SU-DHL-6 (cell line): ENCODE measurements around the gene FOXO3.

Source experiments
- H2AFZ ChIP-seq: fragments of 200-600 bp; sonication (generic); 2 replicates; pipeline ENCODE4 v1.6.1; 2014; ENCODE audit warnings: low read depth, mild to moderate bottlenecking, moderate library complexity, mixed read lengths, antibody characterized with exemption, low read length; ENCODE audit not compliant: severe bottlenecking
- H3F3A ChIP-seq: fragments of 200-600 bp; shearing (Covaris generic); 2 replicates; pipeline ENCODE4 v1.6.0; 2016; ENCODE audit warnings: antibody characterized with exemption, mild to moderate bottlenecking; ENCODE audit not compliant: insufficient read depth
- H3K27ac ChIP-seq: fragments of 200-600 bp; sonication (generic); 2 replicates; pipeline ENCODE4 v1.5.1; 2016; ENCODE audit warnings: low read depth, mild to moderate bottlenecking, low read length, moderate library complexity, mixed read lengths
- H3K27me3 ChIP-seq: fragments of 200-600 bp; sonication (generic), shearing (Covaris generic); 2 replicates; pipeline ENCODE4 v1.6.0; 2014; ENCODE audit warnings: mild to moderate bottlenecking, low read length
- H3K36me3 ChIP-seq: fragments of 200-600 bp; sonication (generic); 2 replicates; pipeline ENCODE4 v1.6.1; 2014; ENCODE audit warnings: mild to moderate bottlenecking, low read length, mixed read lengths
- H3K4me2 ChIP-seq: fragments of 300-600, 200-600 bp; shearing (Covaris generic), sonication (generic); 2 replicates; pipeline ENCODE4 v1.6.0; 2014; ENCODE audit warnings: low read length, low read depth, mild to moderate bottlenecking; ENCODE audit not compliant: poor library complexity, severe bottlenecking
- H3K4me3 ChIP-seq: fragments of 200-600 bp; sonication (generic); 2 replicates; pipeline ENCODE4 v1.5.1; 2014; ENCODE audit warnings: antibody characterized with exemption, low read length, mild to moderate bottlenecking, mixed read lengths; ENCODE audit not compliant: insufficient read depth, poor library complexity, severe bottlenecking
- H3K79me2 ChIP-seq: fragments of 200-600 bp; sonication (generic); 2 replicates; pipeline ENCODE4 v1.6.1; 2014; ENCODE audit warnings: mild to moderate bottlenecking, low read length, moderate library complexity; ENCODE audit not compliant: insufficient read depth
- H3K9ac ChIP-seq: fragments of 200-600 bp; sonication (generic); 2 replicates; pipeline ENCODE4 v1.7.0; 2014; ENCODE audit warnings: mild to moderate bottlenecking, low read length
- H3K9me2 ChIP-seq: fragments of 200-600 bp; sonication (generic); replicated peaks from 2 replicates; pipeline ENCODE4 v1.6.1; 2014; ENCODE audit warnings: low read length; ENCODE audit not compliant: insufficient read depth
- H3K9me3 ChIP-seq: fragments of 200-600 bp; sonication (generic); 2 replicates; pipeline ENCODE4 v1.6.1; 2014; ENCODE audit warnings: low read length, mixed read lengths; ENCODE audit not compliant: insufficient read depth
- H4K20me1 ChIP-seq: fragments of 200-600 bp; sonication (generic); 2 replicates; pipeline ENCODE4 v1.6.1; 2014; ENCODE audit warnings: low read depth, mild to moderate bottlenecking, antibody characterized with exemption, low read length, moderate library complexity, mixed read lengths
- EZH2phosphoT487 ChIP-seq: fragments of 200-600 bp; sonication (generic), shearing (Covaris generic); conservative IDR thresholded peaks from 2 replicates; pipeline ENCODE4 v1.6.1; 2018; ENCODE audit warnings: mild to moderate bottlenecking, antibody characterized with exemption, low read length, moderate library complexity, mixed read lengths
- TF ChIP-seq, protein P1 (sequence below): fragments of 200-600 bp; sonication (generic); IDR thresholded peaks from one replicate; pipeline ENCODE4 v1.5.1; 2017; ENCODE audit warnings: antibody characterized with exemption, mild to moderate bottlenecking, low read length, moderate library complexity; ENCODE audit not compliant: insufficient read depth, poor library complexity, severe bottlenecking

Gene FOXO3

DNA sequence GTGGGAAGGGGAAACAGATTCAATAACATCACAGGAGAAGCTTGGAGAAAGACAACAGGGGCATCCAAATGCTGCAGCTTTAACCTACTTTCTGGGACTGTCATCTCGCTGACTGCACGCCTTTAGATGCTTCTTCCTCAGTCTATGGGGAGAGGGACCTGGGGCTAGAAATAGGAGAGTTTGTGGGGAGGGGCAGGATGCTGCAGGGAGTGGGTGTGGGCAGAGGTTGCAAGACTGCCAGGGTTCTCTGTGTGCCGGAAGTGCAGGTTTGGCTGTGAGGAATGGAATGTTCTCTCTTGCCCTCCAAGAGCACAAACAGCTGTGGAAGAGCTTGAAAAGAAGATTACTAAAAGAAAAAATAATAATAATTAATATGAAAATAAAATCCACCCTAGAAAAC is 93.2 kb downstream of the FOXO3 start:
- no peaks in the 10 kb centered on the region for H3K36me3 ChIP-seq
- no peak overlapping the region for H2AFZ ChIP-seq
- H3K9me3 ChIP-seq, result no peaks in the 10 kb centered on the region
- no peak overlapping the region for H3K9ac ChIP-seq
- H4K20me1 ChIP-seq, result no peaks in the 10 kb centered on the region
- no peaks in the 10 kb centered on the region for H3F3A ChIP-seq
- no peaks in the 10 kb centered on the region for H3K27me3 ChIP-seq
- no peak overlapping the region for H3K4me2 ChIP-seq
- TF ChIP-seq EZH2phosphoT487, result no peak
- TF ChIP-seq, protein P1, sequence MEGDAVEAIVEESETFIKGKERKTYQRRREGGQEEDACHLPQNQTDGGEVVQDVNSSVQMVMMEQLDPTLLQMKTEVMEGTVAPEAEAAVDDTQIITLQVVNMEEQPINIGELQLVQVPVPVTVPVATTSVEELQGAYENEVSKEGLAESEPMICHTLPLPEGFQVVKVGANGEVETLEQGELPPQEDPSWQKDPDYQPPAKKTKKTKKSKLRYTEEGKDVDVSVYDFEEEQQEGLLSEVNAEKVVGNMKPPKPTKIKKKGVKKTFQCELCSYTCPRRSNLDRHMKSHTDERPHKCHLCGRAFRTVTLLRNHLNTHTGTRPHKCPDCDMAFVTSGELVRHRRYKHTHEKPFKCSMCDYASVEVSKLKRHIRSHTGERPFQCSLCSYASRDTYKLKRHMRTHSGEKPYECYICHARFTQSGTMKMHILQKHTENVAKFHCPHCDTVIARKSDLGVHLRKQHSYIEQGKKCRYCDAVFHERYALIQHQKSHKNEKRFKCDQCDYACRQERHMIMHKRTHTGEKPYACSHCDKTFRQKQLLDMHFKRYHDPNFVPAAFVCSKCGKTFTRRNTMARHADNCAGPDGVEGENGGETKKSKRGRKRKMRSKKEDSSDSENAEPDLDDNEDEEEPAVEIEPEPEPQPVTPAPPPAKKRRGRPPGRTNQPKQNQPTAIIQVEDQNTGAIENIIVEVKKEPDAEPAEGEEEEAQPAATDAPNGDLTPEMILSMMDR, result no peak
- no peaks in the 10 kb centered on the region for H3K9me2 ChIP-seq
- H3K4me3 ChIP-seq, result no peak overlapping the region
- no peaks in the 10 kb centered on the region for H3K79me2 ChIP-seq
- H3K27ac ChIP-seq, result no peak overlapping the region

DNA sequence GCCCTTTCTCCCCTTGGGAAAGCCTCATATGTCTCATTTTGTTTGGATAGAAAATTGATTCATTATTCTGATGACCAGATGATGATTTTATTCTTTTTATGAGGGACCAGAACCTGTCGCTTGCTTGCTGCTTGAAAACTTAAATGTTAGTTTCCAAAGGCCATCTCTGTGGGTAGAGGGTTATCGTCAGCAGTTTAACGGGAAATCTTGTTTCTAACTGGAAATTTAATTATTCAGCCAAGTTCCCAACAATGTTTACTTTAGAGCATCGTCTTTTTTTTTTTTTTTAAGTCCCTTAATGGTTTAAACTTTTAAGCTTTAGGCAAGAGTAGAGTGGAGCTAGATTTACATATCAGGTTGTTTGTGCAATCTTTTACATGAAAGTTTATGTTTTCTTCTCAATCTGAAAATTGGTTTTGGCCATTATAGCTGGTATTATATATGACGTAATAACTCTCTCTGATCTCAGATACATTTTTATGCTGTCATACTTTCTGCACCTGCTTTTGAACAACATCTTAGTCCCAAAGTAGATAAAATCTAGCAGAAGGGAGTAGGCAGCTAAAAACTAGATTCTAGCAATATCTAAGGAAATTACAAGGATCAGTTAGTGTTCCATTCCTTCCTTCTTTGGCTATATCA is 93.9 kb downstream of the FOXO3 start:
- H2AFZ ChIP-seq, result no peak overlapping the region
- H4K20me1 ChIP-seq, result no peaks in the 10 kb centered on the region
- H3F3A ChIP-seq, result no peaks in the 10 kb centered on the region
- H3K9me2 ChIP-seq, result no peaks in the 10 kb centered on the region
- H3K27me3 ChIP-seq, result no peaks in the 10 kb centered on the region
- no peak overlapping the region for H3K4me2 ChIP-seq
- H3K4me3 ChIP-seq, result no peak overlapping the region
- no peak for TF ChIP-seq EZH2phosphoT487
- TF ChIP-seq, protein P1, result no peak
- H3K9ac ChIP-seq, result no peak overlapping the region
- no peaks in the 10 kb centered on the region for H3K36me3 ChIP-seq
- no peaks in the 10 kb centered on the region for H3K9me3 ChIP-seq
- no peaks in the 10 kb centered on the region for H3K79me2 ChIP-seq
- no peak overlapping the region for H3K27ac ChIP-seq

DNA sequence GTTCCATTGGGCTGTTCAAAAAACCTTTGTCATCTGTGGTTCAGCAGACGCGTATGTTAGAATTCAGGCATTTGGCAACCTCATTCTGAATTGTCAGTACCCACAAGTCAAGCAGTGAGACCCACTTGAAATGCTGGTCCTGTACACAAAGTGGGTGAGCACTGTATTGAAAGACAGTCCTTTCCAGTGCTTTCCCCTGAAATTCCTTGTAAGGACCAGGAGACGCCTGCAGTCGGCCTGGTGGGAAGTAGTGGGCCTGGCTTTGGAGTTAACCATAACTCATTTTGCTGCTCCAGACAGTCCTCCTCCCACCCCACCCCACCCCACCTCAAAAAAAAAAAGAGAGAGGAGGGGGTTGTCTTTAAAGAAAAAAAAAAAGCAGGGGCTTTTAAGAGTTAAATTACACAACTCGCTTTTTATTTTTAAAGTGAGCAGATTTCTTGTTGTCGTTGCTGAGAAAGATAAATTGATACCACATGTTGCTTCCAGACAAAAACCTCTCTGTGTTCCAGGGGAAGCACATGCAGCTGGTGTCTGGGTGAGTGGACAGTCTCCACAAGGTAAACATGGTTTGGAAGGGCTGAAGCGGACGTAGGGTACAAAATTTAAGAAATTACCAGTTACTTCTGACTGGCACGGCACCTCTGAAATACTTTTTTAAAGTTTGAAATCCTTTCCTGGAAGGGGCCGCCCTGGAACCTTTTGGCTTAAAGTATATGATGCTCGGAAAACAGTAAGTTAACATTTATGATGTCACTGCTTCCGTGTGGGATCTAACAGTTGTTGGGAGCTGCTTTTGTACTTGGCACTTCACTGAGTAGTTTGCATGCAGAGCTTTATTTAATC is 95.3 kb downstream of the FOXO3 start:
- no peak overlapping the region for H3K4me2 ChIP-seq
- no peaks in the 10 kb centered on the region for H3K9me2 ChIP-seq
- H3K79me2 ChIP-seq, result no peaks in the 10 kb centered on the region
- H3F3A ChIP-seq, result no peaks in the 10 kb centered on the region
- H4K20me1 ChIP-seq, result no peaks in the 10 kb centered on the region
- TF ChIP-seq, protein P1, result no peak
- no peak for TF ChIP-seq EZH2phosphoT487
- no peaks in the 10 kb centered on the region for H3K27me3 ChIP-seq
- no peak overlapping the region for H3K27ac ChIP-seq
- no peaks in the 10 kb centered on the region for H3K9me3 ChIP-seq
- H2AFZ ChIP-seq, result no peak overlapping the region
- H3K36me3 ChIP-seq, result no peaks in the 10 kb centered on the region
- H3K9ac ChIP-seq, result no peak overlapping the region
- H3K4me3 ChIP-seq, result no peak overlapping the region
